K562 (cell line): ENCODE measurements around the gene UBA1. TPM values are rescaled to one million over a fixed set of nuclear protein-coding genes. Genes with fewer than 3 reads are reported as not detected.
A peak's percentile ranks its signal among the peaks of the same experiment; 100 is the strongest.

Experiments used
- BRD4 ChIP-seq: fragments of 200-600 bp; sonication (generic); IDR thresholded peaks from 2 replicates; pipeline ENCODE4 v1.6.1; 2017; ENCODE audit warnings: inconsistent platforms
- CHCHD3 ChIP-seq: fragments of 250-450 bp; sonication (Bioruptor Pico); IDR thresholded peaks from 2 replicates; pipeline ENCODE4 v2.1.2; 2022; ENCODE audit warnings: mild to moderate bottlenecking
- CREBBP ChIP-seq: IDR thresholded peaks from one replicate; pipeline ENCODE4 v1.6.1; 2012; ENCODE audit warnings: low read depth, mild to moderate bottlenecking, control low read depth, inconsistent platforms, low read length
- E2F3 ChIP-seq: fragments of 250-450 bp; sonication (Bioruptor Pico); IDR thresholded peaks from 2 replicates; pipeline ENCODE4 v1.4.0; 2020; ENCODE audit warnings: mild to moderate bottlenecking
- EGR1 ChIP-seq: fragments of 450-650 bp; conservative IDR thresholded peaks from 2 replicates; pipeline ENCODE4 v1.6.1; 2017; ENCODE audit warnings: mild to moderate bottlenecking
- ESRRA ChIP-seq: fragments of 450-650 bp; IDR thresholded peaks from 2 replicates; pipeline ENCODE4 v1.6.1; 2014; ENCODE audit warnings: low read depth, mild to moderate bottlenecking, moderate library complexity, borderline replicate concordance
- FOXJ3 ChIP-seq: sonication (generic); formaldehyde crosslinking; IDR thresholded peaks from 2 replicates; pipeline ENCODE4 v1.4.0; 2020; ENCODE audit warnings: mild to moderate bottlenecking, missing genetic modification reagents
- FOXP4 ChIP-seq: sonication (generic); formaldehyde crosslinking; IDR thresholded peaks from 2 replicates; pipeline ENCODE4 v1.8.0; 2022; ENCODE audit warnings: mild to moderate bottlenecking, missing genetic modification reagents, borderline replicate concordance
- KLF10 ChIP-seq: fragments of 250-450 bp; sonication (Bioruptor Pico); IDR thresholded peaks from 2 replicates; pipeline ENCODE4 v1.6.1; 2021; ENCODE audit warnings: matching md5 sums
- L3MBTL2 ChIP-seq: fragments of 450-650 bp; IDR thresholded peaks from 2 replicates; pipeline ENCODE4 v1.6.1; 2016; ENCODE audit warnings: mild to moderate bottlenecking, moderate library complexity
- LCOR ChIP-seq: sonication (generic); formaldehyde crosslinking; IDR thresholded peaks from 2 replicates; pipeline ENCODE4 v1.8.0; 2022; ENCODE audit warnings: mild to moderate bottlenecking, missing genetic modification reagents
- MAFF ChIP-seq: IDR thresholded peaks from 2 replicates; pipeline ENCODE4 v1.6.1; 2012; ENCODE audit warnings: low read length, improper control_type of control experiment
- MAX ChIP-seq: sonication (generic); formaldehyde crosslinking; IDR thresholded peaks from 2 replicates; pipeline ENCODE4 v1.9.0; 2022; ENCODE audit warnings: mild to moderate bottlenecking, missing genetic modification reagents
- MYC ChIP-seq, 2 experiments: fragments of 250-450 bp in 1 of 2; sonication (Bioruptor Pico) in 1 of 2; IDR thresholded peaks; 2 replicates each; pipeline versions ENCODE4 v1.5.1 to v1.6.1; 2012 to 2021; ENCODE audit warnings: low read depth in 2 of 2, borderline replicate concordance in 1 of 2, improper control_type of control experiment in 1 of 2, low read length in 1 of 2, mild to moderate bottlenecking in 1 of 2, moderate library complexity in 1 of 2
- PRPF4 ChIP-seq: fragments of 200-400 bp; formaldehyde crosslinking; IDR thresholded peaks from one replicate; pipeline ENCODE4 v1.6.1; 2017; ENCODE audit warnings: low read length, low read depth, mild to moderate bottlenecking; ENCODE audit not compliant: insufficient read depth, poor library complexity, severe bottlenecking
- RBFOX2 ChIP-seq: fragments of 200-400 bp; formaldehyde crosslinking; IDR thresholded peaks from 2 replicates; pipeline ENCODE4 v1.6.1; 2017; ENCODE audit warnings: low read depth, mild to moderate bottlenecking, low read length, moderate library complexity
- SIX5 ChIP-seq, 2 experiments: IDR thresholded peaks; 2 replicates each; pipeline ENCODE4 v1.6.1; 2011; ENCODE audit warnings: low read length in 2 of 2, borderline replicate concordance in 1 of 2, low read depth in 1 of 2, mild to moderate bottlenecking in 1 of 2, moderate library complexity in 1 of 2; ENCODE audit not compliant: insufficient read depth in 1 of 2
- THRB ChIP-seq: fragments of 450-650 bp; formaldehyde crosslinking; conservative IDR thresholded peaks from 2 replicates; pipeline ENCODE4 v1.4.0; 2022; ENCODE audit warnings: mild to moderate bottlenecking, missing genetic modification characterization
- ZNF217 ChIP-seq: sonication (generic); formaldehyde crosslinking; IDR thresholded peaks from 2 replicates; pipeline ENCODE4 v1.8.0; 2022; ENCODE audit warnings: mild to moderate bottlenecking, missing genetic modification reagents
- ZNF311 ChIP-seq: fragments of 250-450 bp; sonication (Bioruptor Pico); IDR thresholded peaks from 2 replicates; pipeline ENCODE4 v1.4.0; 2020; ENCODE audit warnings: mild to moderate bottlenecking, moderate library complexity
- ZNF512 ChIP-seq: IDR thresholded peaks from 2 replicates; pipeline ENCODE4 v1.6.1; 2016; ENCODE audit warnings: missing genetic modification characterization, missing compliant biosample characterization
- ZNF75A ChIP-seq: fragments of 450-650 bp; formaldehyde crosslinking; IDR thresholded peaks from 2 replicates; pipeline ENCODE4 v1.4.0; 2020; ENCODE audit warnings: mild to moderate bottlenecking
- polyA plus RNA-seq, 8 experiments: library from polyadenylated mRNA; depleted of rRNA in 4 of 8; stranded (reverse) in 5 of 8; unstranded in 3 of 8; fragments of >200 nt; fragmentation: Nextera tagmentation in 2 of 8; fragmentation: Illumina TruSeq in 1 of 8; extraction: Ambion mirVana in 2 of 8; extraction: Trizol in 1 of 8; gene quantifications; 2 replicates each; pipeline versions ENCODE4 v1.2.1 to v1.2.3, GENCODE V29; 2011 to 2014; ENCODE audit warnings: inconsistent platforms in 1 of 8, missing spikeins in 1 of 8
- total RNA-seq, 7 experiments: library from RNA; depleted of rRNA in 6 of 7; stranded (reverse); fragments of >200 nt in 6 of 7; fragmentation: Illumina TruSeq in 2 of 7; extraction: Trizol in 2 of 7; gene quantifications; 2 replicates each; pipeline versions ENCODE4 v1.2.1 to v1.2.3, GENCODE V29; 2011 to 2021; ENCODE audit warnings: low replicate concordance in 1 of 7

Gene UBA1
- total and polyA plus RNA-seq, 9 of the 15 experiments (the other 6 are each of a cell fraction or from before 2014, with no cell fraction given) = 32.0 to 174 (median 93.6) TPM

GRCh38 chrX:47233333-47234113, 39.9 kb downstream of the UBA1 start (continued):
- TF ChIP-seq ZNF75A (CRISPR knock-in tag) (no peak), SIX5 (IDR thresholded peaks at IDR 0.05; ENCODE audit: borderline replicate concordance in 1 of 2, insufficient read depth in 1 of 2, low read depth in 1 of 2, low read length in 2 of 2) (no peak), FOXJ3 (no peak), BRD4 (0 out of 2 replicates have a peak, but pooled peaks have one; percentile 60), ZNF512 (tag) (no peak), RBFOX2 (peak; percentile 75), L3MBTL2 (no peak), E2F3 (CRISPR knock-in tag) (no peak), EGR1 (peak; percentile 64), ZNF217 (CRISPR knock-in tag) (no peak), KLF10 (CRISPR knock-in tag) (no peak), CHCHD3 (no peak), LCOR (peak; percentile 91), MAX (CRISPR knock-in tag) (no peak), MAFF (no peak), ESRRA (no peak), ZNF311 (CRISPR knock-in tag) (no peak), PRPF4 (no peak), FOXP4 (CRISPR knock-in tag) (no peak), CREBBP (no peak), THRB (CRISPR knock-in tag) (no peak), MYC (IDR thresholded peaks at IDR 0.05; ENCODE audit: low read depth, low read length) (no peak), MYC (CRISPR knock-in tag; IDR thresholded peaks at IDR 0.05; ENCODE audit: borderline replicate concordance, low read depth) (no peak)
